Activated CD4-positive, alpha-beta T cell treated with anti-CD3 and anti-CD28 coated beads, Interleukin-2, amount 10 ng/mL, durations not matched to agents 7 days and 5 days (primary cell): ENCODE data around the gene RNF4. TPM values are rescaled to one million over a fixed set of nuclear protein-coding genes. Genes with fewer than 3 reads are reported as not detected.
A peak's percentile ranks its signal among the peaks of the same experiment; 100 is the strongest.
"Not testable (repeated sequence)": the region's sequence is repeated elsewhere in the genome, so short reads cannot be mapped to it uniquely, and the experiment has no call there.

Experiments
- CTCF ChIA-PET: fragments of 350-600 bp; sonication (Branson Sonifier 250); formaldehyde crosslinking; loops from one replicate; lab custom pipeline; 2021; ENCODE audit warnings: antibody characterized with exemption; lab: Charles Lee
- POLR2A ChIA-PET: fragments of 350-600 bp; sonication (Branson Sonifier 250); formaldehyde crosslinking; loops from one replicate; lab custom pipeline; 2021; ENCODE audit warnings: antibody characterized with exemption; lab: Charles Lee
- DNase-seq: peaks from one replicate; pipeline ENCODE4 v3.0.0-alpha.2; 2020
- H3K27ac Mint-ChIP-seq: one replicate; pipeline ENCODE4 v1.8.0; 2021; ENCODE audit warnings: mild to moderate bottlenecking, moderate library complexity, mixed read lengths
- H3K27me3 Mint-ChIP-seq: one replicate; pipeline ENCODE4 v1.8.0; 2021; ENCODE audit warnings: mixed read lengths
- H3K36me3 Mint-ChIP-seq: one replicate; pipeline ENCODE4 v1.8.0; 2021; ENCODE audit warnings: low read depth, mixed read lengths
- H3K4me1 Mint-ChIP-seq: one replicate; pipeline ENCODE4 v1.8.0; 2021; ENCODE audit warnings: mixed read lengths
- H3K4me3 Mint-ChIP-seq: one replicate; pipeline ENCODE4 v1.8.0; 2021; ENCODE audit warnings: mild to moderate bottlenecking, moderate library complexity, mixed read lengths
- H3K9me3 Mint-ChIP-seq: one replicate; pipeline ENCODE4 v1.8.0; 2021; ENCODE audit warnings: mixed read lengths
- total RNA-seq, 2 experiments: library from RNA; stranded (reverse); gene quantifications; one replicate each; pipeline ENCODE4 v1.2.3, GENCODE V29; 2021

The RNF4 gene
- total RNA-seq, 2 experiments from 2014 or later, result 96.2 to 102 TPM

DNA sequence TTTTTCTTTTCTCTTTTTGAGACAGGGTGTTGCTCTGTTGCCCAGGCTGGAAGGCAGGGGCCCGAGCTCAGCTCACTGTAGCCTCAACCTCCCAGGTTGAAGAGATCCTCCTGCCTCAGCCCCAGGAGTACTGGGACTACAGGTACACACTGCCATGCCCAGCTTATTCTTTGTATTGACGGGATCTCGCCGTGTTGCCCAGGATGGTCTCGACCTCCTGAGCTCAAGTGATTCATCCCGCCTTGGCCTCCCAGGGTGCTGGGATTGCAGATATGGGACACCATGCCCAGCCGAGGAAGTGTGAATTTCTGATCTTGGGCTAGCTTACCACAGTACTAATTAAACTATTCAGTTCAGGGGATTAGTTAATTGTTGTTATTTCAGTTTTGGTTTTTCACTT is 38.9 kb downstream of the RNF4 start:
- CTCF ChIA-PET, result interaction anchor here (0.8 to 1.6 kb wide), 3 partner anchors 12 to 17 kb away, joined by 3 to 6 read pairs (median 4); no protein-coding TSS in a partner anchor
- POLR2A ChIA-PET, result no interaction called here
- no peak for DNase-seq
- H3K27me3 Mint-ChIP-seq, result no peaks in the 10 kb centered on the region
- no peak overlapping the region for H3K27ac Mint-ChIP-seq
- H3K9me3 Mint-ChIP-seq, result no peaks in the 10 kb centered on the region
- H3K4me1 Mint-ChIP-seq, result peaks cover 13% of the 10 kb centered on the region
- peaks cover 35% of the 10 kb centered on the region for H3K36me3 Mint-ChIP-seq
- H3K4me3 Mint-ChIP-seq, result no peak overlapping the region

DNA sequence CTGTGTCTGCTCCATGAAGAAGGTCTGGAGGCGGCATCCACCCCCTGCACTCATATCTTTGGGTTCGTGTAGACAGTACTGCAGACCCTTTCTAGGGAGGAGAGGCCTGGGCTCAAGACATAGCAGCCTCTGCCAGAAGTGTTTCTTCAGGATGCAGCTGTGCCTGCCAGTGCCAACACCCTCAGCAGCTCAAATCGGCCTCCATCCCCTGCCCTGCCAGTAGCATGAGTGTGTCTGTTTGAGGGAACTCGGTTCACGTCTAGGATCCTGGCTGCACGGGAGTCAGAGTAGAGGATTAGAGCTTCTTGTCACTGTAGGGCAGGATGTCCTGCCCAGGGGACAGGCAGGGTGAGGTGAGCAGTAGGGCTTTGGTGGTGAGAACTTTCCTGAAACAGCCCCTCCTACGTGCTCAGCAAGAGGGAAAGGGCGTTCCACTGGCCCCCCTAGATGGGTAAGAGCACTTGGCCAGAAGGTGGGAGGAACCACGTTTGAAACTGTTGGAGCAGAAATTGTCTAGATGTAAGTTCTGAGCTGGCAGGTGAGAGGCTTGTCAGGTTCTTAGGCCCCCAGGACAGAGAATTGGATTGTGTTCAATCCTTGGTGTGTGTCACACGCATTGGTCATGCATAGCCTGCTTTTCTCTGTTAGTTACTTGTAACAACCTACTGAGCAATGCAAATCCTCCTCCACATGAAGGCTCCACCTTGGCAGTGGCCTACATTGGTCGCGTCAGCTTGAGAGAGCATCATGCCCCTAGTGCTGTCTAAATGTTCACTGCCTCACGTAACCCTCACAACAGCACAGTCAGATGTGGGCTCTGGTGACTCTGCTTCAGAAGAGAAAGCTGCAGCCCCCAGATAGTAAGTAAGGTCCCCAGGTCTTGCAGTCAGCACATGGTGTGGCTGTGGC is 41.7 kb downstream of the RNF4 start:
- POLR2A ChIA-PET, result no interaction called here
- H3K27ac Mint-ChIP-seq, result peak overlapping the region; percentile 19

DNA sequence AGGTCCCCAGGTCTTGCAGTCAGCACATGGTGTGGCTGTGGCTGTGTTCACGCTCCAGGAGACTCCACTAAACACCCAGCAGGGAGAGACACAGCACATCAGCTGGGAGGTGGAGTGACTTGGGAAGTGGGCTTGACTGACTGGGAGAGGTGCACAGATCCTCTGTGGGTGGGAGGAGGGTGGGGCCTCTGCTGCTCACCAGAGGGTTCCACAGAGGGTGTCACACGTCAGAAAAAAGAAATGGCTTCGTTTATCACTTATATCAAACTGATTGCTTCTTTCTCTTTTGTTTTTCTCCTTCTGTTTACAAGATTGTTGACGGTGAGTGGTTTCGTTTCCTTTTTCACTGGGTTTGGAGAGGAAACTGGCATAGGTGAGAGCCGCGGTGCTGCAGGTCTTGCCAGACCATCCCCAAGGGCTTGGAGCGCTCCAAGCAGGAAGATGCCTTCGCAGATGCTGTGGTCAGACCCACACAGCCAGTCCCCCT is 42.8 kb downstream of the RNF4 start:
- CTCF ChIA-PET, result interaction anchor here (0.6 to 1.0 kb wide), 4 partner anchors 16 to 46 kb away, joined by 3 to 4 read pairs (median 4); no protein-coding TSS in a partner anchor
- peaks cover 44% of the 10 kb centered on the region for H3K36me3 Mint-ChIP-seq
- POLR2A ChIA-PET, result no interaction called here
- DNase-seq, result no peak
- H3K27ac Mint-ChIP-seq, result peak overlapping the region; percentile 78
- no peaks in the 10 kb centered on the region for H3K9me3 Mint-ChIP-seq
- no peak overlapping the region for H3K4me3 Mint-ChIP-seq
- H3K27me3 Mint-ChIP-seq, result no peaks in the 10 kb centered on the region
- peaks cover 13% of the 10 kb centered on the region for H3K4me1 Mint-ChIP-seq

More for the DNA sequence above, 41.7 kb downstream of the RNF4 start:
- CTCF ChIA-PET, result interaction anchor here (1.3 kb wide), 1 partner anchor 18 kb away, joined by 5 read pairs; no protein-coding TSS in a partner anchor
- peaks cover 13% of the 10 kb centered on the region for H3K4me1 Mint-ChIP-seq
- DNase-seq, result no peak
- H3K4me3 Mint-ChIP-seq, result no peak overlapping the region
- H3K36me3 Mint-ChIP-seq, result peaks cover 42% of the 10 kb centered on the region
- no peaks in the 10 kb centered on the region for H3K9me3 Mint-ChIP-seq
- H3K27me3 Mint-ChIP-seq, result no peaks in the 10 kb centered on the region

DNA sequence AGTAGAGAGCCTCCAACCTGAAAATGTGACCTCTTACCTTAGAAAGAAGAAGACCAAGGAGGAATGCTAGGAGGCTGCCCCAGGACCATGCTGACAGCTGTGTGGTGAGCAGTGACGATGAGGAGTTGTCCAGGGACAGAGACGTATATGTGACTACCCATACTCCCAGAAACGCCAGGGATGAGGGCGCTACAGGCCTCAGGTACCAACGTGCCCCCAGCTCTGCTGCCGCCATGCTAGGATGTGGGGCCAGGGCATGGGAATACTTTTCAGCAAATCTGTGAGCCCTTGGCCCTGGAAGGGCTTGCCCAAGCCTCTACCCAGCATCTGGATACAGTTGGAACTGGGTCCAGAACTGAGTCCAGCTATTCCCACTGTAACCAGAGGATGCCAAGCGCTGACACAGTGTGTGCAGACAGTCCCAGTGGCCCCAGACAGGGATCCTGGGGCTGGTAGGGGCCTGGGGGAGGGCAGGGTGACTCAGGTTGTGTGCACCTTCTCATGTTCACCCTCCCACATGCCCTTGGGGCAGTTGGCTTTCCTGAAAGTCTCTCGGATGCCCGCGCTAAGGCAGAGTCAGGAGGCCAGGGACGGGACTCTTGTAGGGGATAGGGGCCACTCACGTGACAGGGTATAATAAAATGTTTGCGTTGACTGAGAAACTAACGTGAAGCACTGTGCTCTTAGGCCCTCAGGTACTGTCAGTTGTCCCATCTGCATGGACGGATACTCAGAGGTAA is 43.7 kb downstream of the RNF4 start:
- Mint-ChIP-seq H3K36me3 (peaks cover 38% of the 10 kb centered on the region), H3K4me3 (no peak overlapping the region), H3K27me3 (no peaks in the 10 kb centered on the region), H3K4me1 (peaks cover 13% of the 10 kb centered on the region), H3K9me3 (no peaks in the 10 kb centered on the region), H3K27ac (peak overlapping the region; percentile 78)
- ChIA-PET CTCF (interaction anchor here (0.5 to 1.0 kb wide), 6 partner anchors 17 to 163 kb away, joined by 3 to 5 read pairs (median 4); no protein-coding TSS in a partner anchor), POLR2A (no interaction called here)
- DNase-seq, result no peak

DNA sequence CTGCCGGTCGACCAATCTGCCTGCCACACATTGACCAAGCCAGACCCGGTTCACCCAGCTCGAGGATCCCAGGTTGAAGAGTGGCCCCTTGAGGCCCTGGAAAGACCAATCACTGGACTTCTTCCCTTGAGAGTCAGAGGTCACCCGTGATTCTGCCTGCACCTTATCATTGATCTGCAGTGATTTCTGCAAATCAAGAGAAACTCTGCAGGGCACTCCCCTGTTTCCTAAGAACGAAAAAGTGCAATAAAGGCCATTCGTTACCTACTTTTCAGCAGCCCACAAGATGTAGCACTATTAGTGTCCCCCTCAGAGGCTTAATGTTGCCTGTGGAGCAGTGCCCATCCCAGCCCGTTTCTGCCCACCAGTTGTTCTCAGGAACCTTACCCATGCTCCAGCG is 45.3 kb downstream of the RNF4 start:
- H3K27me3 Mint-ChIP-seq, CTCF ChIA-PET, DNase-seq, POLR2A ChIA-PET, H3K4me3 Mint-ChIP-seq, H3K9me3 Mint-ChIP-seq: not testable (repeated sequence)
- peak overlapping the region; percentile 5 for H3K27ac Mint-ChIP-seq
- peaks cover 13% of the 10 kb centered on the region for H3K4me1 Mint-ChIP-seq
- peaks cover 33% of the 10 kb centered on the region for H3K36me3 Mint-ChIP-seq

DNA sequence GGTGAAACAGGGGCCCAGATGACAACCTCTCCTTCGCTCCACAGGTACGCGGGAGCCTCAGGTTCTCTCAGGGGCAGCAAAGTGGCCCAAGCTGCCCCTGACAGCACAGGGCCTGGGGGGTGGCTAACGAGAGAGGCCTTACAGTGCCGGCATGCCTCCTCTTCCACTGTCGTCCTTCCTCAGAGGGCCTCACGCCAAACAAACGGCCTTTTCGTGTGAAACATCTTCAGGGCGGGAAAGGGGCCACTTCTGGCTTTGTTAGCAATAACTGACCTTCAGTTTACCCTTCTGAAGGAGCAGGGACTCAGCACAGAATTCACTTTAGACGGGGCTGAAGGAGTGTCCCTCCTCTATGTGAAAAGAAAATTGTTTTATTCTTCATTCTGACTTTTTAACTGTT is 46.0 kb downstream of the RNF4 start:
- H3K4me3 Mint-ChIP-seq, CTCF ChIA-PET, H3K4me1 Mint-ChIP-seq, H3K27me3 Mint-ChIP-seq, H3K27ac Mint-ChIP-seq, H3K9me3 Mint-ChIP-seq, DNase-seq, POLR2A ChIA-PET: not testable (repeated sequence)
- H3K36me3 Mint-ChIP-seq, result peaks cover 34% of the 10 kb centered on the region

DNA sequence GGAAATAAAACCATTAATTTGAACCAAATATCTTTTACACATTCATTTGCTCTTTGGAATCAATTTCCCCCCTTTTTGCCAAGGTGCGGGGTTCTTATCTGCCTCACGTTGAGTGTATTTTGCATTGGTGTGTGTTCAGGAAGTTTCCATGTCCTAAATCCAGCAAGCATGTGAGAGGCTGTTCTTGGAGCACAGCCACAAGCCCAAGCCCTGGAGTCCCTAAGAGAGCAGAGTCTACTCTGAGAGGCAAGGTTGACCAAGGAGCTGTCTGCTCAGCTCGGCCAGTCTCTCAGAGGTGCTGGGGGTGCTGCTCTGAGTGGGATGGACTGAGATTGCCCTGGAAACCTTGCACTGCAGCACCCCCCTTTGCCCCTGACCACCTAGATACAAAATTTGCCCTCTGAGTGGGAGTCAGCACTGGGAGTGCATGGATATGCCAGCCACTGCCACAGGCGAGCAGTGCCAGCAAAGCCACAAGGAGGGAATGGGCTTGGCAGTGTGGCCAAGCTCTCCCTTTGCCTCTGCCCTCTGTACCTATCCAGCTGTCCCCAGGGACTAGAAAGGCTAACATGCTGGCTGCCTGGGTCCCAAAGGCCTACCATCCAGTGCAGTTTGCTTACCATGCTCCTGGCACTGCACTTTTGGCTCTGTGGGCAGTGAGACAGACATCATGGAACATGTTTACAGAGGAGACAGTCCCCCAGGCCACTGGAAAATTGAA is 47.1 kb downstream of the RNF4 start:
- no peak for DNase-seq
- ChIA-PET POLR2A (no interaction called here), CTCF (no interaction called here)
- Mint-ChIP-seq H3K4me1 (peaks cover 3% of the 10 kb centered on the region), H3K9me3 (no peaks in the 10 kb centered on the region), H3K27me3 (no peaks in the 10 kb centered on the region), H3K27ac (no peak overlapping the region), H3K36me3 (peaks cover 37% of the 10 kb centered on the region), H3K4me3 (no peak overlapping the region)

DNA sequence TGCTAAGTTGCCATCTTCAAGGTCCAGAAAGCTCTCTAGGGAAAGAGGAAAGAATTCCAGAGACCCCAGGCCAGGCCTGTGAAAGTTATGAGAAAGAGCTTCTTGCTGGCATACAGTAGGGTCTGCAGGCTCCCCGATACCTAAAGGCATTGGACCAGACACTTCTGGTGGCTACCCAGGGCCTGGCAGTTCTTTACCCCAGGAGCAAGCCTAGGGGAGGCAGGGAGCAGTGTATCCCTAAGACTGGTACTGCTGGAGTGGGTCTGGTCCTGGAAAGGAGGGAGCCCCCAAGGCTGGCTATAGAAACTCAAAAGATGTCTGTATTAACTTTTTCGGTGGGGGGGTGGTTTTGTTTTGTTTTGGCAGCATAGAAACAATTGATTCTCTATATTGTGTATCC is 47.7 kb downstream of the RNF4 start:
- Mint-ChIP-seq H3K27ac (no peak overlapping the region), H3K4me1 (peaks cover 2% of the 10 kb centered on the region), H3K4me3 (no peak overlapping the region), H3K9me3 (no peaks in the 10 kb centered on the region), H3K27me3 (no peaks in the 10 kb centered on the region), H3K36me3 (peaks cover 39% of the 10 kb centered on the region)
- ChIA-PET POLR2A (interaction anchor here (0.7 kb wide), 1 partner anchor 32 kb away, joined by 5 read pairs; no protein-coding TSS in a partner anchor), CTCF (no interaction called here)
- no peak for DNase-seq

DNA sequence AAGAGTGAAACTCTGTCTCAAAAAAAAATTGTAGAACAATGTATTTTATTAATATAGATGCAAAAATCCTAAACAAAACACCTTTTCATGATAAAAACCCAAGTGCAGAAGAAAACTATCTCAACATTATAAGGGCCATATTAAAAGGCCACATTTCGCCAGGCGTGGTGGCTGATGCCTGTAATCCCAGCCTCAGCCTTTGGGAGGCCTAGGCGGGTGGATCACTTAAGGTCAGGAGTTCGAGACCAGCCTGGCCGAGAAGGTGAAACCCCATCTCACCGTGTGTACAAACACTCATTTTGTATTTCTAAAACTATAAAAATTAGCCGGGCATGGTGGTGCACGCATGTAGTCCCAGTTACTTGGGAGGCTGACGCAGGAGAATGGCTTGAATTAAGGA is 57.7 kb downstream of the RNF4 start:
- H3K4me3 Mint-ChIP-seq, result no peak overlapping the region
- CTCF ChIA-PET, result no interaction called here
- H3K9me3 Mint-ChIP-seq, result no peaks in the 10 kb centered on the region
- H3K36me3 Mint-ChIP-seq, result no peaks in the 10 kb centered on the region
- H3K27me3 Mint-ChIP-seq, result peaks cover 4% of the 10 kb centered on the region
- POLR2A ChIA-PET, result interaction anchor here (0.7 kb wide), 1 partner anchor 187 kb away, joined by 5 read pairs; no protein-coding TSS in a partner anchor
- H3K27ac Mint-ChIP-seq, result no peak overlapping the region
- no peaks in the 10 kb centered on the region for H3K4me1 Mint-ChIP-seq
- no peak for DNase-seq

DNA sequence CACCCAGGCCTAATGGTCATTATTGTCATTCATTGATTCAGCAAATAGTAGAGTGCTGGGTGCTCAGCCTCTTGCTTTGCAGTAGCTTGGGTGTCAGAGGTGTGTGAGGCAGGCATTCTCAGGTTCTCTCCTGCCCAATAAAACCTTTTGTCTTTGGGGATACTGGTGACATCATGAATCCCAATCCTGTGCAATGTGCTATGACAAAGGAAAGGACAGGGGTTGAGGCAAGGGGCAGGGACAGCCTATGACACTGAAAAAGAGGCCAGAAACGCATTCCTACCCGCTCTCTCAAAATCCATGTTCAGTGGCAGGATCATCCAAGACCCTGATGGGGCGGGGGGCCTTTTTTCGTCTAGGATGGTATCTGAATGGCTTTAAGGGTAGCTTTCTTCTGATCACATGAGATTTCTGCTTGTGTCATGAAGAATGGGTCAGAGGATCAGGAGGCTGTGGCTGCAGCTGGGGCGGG is 66.0 kb downstream of the RNF4 start:
- H3K27me3 Mint-ChIP-seq, result peaks cover 1% of the 10 kb centered on the region
- H3K36me3 Mint-ChIP-seq, result peaks cover 8% of the 10 kb centered on the region
- H3K27ac Mint-ChIP-seq, result peak overlapping the region; percentile 85
- ChIA-PET CTCF (interaction anchor here (0.8 to 1.3 kb wide), 3 partner anchors 11 to 428 kb away, joined by 3 to 5 read pairs (median 3); partner anchors contain the start of genes GRK4 and NOP14), POLR2A (no interaction called here)
- no peak for DNase-seq
- peaks cover 22% of the 10 kb centered on the region for H3K4me1 Mint-ChIP-seq
- H3K9me3 Mint-ChIP-seq, result no peaks in the 10 kb centered on the region
- peak overlapping the region; percentile 83 for H3K4me3 Mint-ChIP-seq

DNA sequence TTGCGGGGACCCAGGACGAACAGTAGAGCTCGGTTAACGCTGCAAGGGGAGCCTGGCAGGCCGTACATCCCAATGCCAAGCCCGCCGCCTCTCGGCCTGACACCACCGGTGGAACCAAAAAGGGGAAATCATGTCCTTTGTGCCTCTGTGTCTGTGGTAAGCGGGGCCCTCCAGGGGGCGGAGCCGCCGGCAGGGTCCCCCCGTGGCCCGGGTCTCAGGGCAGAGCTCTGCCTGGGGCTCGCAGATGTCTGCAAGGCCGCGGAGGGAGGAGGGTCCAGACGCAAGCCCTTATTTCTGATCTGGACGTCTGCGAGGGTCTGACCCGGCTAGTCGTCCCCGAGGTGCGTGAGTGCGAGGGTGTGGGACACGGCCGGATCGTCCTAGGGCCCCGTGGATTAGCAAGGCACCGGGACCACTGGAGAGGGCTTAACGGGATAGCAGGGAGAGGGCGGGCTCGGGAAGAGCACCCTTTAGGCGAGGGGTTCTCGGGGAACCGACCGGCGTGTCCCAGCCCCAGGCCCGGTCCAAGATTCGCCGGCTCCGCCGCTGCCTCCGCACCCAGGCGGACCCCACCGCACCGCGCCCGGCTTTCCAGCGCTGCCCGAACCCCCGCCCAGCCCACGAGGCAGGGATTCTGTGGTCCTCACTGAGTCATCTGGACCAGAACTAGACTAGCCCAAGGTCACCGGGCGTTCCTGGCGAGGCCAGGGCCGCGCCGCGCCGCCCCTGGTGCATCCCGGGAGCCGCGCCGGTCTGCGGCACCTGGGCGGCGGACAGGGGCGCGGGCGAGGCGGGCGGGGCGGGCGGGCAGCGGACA is 66.7 kb downstream of the RNF4 start:
- Mint-ChIP-seq H3K27ac (peak overlapping the region; percentile 92), H3K4me1 (peaks cover 23% of the 10 kb centered on the region), H3K9me3 (no peaks in the 10 kb centered on the region), H3K36me3 (peaks cover 8% of the 10 kb centered on the region), H3K27me3 (peaks cover 1% of the 10 kb centered on the region), H3K4me3 (peak overlapping the region; percentile 83)
- ChIA-PET CTCF (interaction anchor here (0.8 to 1.3 kb wide), 2 partner anchors 24 to 427 kb away, joined by 3 read pairs; partner anchors contain the start of genes GRK4 and NOP14), POLR2A (interaction anchor here (1.0 kb wide), 1 partner anchor 67 kb away, joined by 4 read pairs; the partner anchor contains the start of gene RNF4)
- DNase-seq, result peak; percentile 50
